GM18858 (cell line): Measurements from ENCODE around the gene IP6K2.

Source experiments
- ATAC-seq: cut with Tn5 transposase; IDR thresholded peaks from one replicate; pipeline ENCODE4 v1.9.1; 2021; ENCODE audit not compliant: unreplicated experiment

The IP6K2 gene

DNA sequence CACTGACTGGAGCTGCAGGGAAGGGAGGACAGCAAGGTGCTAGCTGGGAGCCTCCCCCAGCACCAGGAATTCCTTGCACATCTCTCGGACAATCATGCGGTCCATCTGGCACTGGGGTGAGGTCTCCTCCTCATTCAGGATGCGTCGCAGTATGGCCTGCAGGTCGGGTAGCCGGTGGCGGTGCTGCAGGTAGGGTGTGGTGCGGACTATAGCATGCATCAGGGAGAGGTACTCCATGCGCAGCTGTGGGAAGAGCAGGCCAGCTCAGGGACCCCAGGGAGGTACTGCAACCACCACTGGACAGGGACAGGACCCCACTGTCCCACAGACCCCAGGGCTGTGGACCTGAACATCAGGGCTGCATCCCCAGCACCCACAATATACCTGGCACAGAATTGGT lies 42.5 kb downstream of the IP6K2 start:
- ATAC-seq: no peak

DNA sequence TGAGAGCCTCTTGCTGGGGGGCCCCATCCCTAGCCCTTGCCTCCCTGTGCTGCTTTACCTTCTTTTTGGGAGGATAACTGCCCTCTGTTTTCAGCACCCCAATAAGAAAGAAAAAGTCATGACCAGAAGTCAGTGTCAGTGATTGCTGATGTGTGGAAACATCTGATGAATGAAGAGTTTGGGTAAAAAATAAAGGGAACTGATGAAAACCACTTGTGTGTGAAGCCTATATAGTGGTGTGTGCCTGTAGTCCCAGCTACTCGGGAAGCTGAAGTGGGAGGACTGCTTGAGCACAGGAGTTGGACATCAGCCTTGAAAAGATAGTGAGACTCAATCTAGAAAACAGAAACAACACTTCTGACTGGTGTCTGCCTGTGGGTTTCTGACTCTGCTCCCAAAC lies 44.5 kb downstream of the IP6K2 start:
- ATAC-seq: no peak

DNA sequence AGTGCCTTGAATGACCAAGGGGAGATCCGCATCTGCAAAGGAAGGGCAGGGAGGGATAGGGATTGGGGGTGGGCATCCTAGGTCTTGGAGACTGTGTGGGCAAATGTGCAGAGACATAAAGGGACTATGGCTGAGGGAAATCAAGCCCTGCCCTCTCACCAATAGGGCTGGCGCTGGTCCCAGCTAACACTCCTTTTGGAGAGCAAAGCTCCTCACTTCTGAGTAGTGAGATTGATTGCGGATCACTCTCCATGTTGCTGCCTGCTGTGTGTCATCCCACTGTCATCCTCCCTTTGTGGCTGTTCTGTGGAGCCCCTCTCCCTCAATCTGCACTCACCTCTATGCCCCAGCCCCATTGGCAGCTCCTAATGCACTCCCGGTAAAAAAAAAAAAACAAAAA lies 52.1 kb downstream of the IP6K2 start:
- ATAC-seq: no peak

DNA sequence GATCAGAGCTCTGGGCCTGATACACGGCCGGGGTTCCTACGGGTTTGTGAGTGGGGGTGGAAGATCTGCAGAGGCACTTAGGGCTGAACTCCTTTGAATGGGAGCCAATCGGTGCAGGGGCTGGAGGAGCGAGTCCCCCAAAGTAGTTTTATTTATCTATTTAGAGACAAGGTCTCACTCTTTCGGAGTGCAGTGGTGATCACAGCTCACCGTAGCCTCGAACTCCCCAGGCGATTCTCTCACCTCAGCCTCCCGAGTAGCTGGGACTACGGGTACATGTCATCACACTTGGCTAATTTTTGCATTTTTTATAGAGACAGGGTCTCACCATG lies 52.7 kb downstream of the IP6K2 start:
- no peak for ATAC-seq

DNA sequence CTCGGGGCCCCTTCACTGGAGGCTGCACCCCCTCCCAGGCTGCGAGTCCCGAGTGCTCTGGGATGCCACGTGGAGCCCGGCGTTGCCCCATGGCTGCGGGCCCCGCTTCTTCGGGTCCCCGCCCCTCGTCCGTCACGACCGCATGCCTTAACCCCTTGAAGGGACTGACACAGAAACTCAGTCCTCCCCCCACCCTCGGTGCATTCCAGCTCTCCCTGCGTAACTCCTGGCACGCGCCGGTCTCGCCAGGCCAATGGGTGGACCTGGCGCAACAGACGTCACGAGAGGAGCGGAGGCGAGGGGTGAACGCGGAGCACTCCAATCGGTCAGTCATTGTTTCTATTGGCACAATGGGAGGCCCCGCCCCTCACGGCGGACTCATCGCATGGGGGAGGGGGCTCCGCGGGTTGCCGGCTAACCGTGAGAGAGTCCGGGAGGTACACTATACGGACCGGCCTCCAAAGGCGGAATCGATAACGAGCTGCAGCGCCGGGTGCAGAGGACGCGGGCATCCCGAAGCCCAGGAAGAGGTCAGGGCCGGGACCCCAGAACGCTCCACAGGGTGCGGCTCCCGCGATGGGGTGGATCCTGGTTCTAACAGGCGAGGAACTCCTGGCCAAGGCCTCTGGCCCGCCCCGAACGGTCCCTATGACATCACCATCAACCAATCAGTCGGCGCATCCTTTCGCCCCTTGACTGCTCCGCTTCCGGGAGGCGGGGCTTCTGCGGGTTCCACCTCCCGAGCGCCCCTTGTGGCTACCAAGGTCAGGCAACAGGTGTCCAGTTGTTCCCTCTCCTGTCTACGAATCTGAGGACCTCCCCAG lies 53.3 kb downstream of the IP6K2 start:
- ATAC-seq: peak; percentile 66

DNA sequence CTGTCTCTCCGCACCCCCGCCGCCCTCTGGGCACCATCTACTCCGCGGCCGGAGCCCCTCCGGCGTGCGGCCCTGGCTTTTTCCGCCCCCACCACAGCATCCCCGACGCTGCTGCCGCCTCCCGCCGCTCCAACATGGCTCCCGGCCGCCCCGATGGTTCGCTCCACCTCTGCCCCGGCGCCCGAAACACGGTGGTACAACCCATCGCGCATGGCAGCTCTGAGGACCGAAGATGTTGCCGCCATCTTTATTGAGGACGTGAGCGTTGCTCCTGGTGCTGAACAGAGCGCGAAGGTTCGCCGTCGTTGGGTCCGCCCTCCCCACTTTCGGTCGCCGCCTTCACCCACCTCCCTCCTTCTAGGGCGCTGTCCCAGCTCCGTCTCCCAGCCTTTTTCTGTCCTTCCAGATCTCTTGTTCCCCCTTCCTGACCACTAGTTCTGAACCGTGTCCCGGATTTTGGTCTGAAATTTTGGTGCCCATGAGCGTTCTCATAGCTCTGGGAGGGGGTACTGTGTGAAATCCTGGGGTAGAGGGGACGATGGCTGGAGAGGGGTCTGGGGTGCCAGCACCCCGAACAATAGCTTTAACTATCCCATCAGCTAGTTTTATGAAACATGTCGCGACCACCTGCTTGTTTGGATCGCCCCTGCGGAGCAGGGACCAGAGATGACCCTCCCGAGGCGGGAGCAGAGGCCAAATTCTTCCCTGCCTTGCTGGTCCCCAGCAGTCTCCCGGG lies 54.1 kb downstream of the IP6K2 start, which contains the start of gene CELSR3:
Gene CELSR3, minus strand, starts transcription at position 134 of the 736 bp plus-strand sequence. CDS start 252 bp downstream, outside the sequence.
- no peak for ATAC-seq

DNA sequence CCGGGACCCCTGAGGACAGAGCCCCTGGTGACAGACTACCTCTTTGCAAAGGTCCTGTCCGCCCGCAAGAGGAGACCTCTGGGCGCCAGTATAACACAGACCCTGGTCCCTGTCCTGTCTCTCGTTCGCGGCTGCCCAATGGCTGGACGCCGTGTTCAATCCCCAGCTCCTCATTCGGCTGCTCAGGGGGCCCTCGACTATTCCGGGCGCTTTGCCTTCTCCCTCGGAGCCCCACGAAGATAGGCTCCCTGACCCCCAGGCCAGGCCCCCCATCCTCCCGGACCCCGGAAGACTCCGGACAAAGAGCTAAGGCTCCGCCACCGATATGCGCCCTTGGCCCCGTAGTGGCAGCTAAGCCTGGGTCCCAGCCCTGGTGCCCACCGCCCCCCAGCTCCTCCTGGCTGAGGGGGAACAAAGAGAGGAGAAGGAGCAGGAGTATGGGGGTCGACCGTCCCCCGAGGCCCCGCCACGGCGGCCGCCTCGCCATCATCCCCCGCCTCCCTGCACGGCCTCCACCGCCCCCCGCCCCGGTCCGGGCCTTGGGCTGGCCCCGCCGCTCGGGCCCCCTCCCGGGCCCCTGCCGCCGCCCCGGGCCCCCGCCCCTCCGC lies 54.8 kb downstream of the IP6K2 start:
- ATAC-seq: no peak

DNA sequence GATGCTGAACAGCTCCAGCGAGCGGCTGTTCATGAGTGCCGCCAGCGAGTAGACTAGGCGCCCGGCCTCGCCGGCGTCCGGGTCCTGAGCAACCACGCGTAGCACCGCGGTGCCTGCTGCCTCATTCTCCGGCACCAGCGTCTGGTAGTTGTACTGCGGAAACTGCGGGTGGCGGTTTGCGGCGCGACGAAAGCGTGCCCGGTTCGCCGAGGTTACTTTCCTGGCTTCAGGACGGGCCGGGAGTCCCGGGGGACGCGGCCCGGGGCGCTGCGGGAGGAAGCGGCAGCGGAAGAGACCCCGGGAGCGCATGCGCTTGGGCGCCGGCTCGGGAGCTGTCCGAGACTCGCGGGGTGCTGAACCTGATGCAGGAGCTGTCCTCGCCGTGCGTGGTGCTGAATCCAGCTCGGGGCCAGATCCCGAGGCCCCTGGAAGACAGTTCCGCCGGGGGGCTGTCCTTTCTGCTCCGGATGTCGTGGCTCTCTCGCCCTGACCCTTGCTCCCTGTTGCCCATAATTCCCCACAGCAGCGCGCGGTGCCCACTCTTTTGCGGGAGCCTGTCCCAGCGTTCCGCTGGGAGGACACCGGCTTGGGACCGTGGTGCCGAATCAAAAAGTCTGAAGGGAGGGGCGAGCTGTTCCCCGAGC lies 55.4 kb downstream of the IP6K2 start:
- ATAC-seq: no peak

DNA sequence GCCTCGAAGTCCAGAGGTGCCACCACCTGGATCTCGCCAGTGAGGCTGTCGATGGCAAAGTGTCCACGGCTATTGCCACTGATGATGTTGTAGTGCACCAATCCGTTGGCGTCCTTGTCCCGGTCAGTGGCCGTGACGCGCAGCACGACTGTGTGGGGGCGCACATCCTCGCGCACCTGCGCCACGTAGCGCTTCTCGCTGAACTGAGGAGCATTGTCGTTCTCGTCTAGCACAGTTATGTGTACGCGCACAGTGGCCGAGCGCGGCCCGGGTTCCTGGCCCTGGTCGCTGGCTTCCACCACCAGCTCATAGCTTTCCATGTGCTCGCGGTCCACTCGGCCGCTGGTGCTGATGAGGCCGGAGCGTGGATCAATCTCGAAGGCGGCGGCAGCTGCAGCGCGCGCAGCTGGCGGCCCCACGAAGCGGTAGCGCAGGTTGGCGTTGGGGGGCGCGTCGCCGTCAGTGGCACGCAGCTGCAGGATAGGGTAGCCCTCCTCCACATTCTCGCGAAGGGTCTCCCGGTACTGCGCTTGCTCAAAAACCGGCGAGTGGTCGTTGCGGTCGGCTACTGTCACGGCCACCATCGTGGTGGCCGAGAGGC lies 56.1 kb downstream of the IP6K2 start:
- no peak for ATAC-seq

DNA sequence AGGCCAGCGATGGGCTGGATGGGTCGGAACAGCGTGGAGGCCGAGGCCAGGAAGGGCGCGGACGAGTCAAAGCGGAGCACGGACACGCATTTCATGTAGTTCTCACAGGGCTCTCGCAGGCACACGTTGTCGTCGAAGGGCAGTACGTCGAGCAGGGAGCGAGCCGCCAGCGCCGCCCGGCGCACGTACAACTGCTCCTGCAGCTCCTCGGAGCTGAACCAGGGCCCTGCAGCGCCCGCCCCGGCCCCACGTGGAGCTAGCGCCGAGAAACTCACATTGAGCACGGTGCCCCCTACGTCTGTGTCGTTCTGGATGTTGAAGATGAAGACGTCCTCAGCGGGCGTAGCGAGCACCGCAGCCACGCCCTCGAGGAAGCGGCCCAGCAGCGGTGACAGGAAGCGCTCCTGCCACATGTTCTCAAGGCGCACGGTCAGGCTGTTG lies 60.2 kb downstream of the IP6K2 start:
- no peak for ATAC-seq

DNA sequence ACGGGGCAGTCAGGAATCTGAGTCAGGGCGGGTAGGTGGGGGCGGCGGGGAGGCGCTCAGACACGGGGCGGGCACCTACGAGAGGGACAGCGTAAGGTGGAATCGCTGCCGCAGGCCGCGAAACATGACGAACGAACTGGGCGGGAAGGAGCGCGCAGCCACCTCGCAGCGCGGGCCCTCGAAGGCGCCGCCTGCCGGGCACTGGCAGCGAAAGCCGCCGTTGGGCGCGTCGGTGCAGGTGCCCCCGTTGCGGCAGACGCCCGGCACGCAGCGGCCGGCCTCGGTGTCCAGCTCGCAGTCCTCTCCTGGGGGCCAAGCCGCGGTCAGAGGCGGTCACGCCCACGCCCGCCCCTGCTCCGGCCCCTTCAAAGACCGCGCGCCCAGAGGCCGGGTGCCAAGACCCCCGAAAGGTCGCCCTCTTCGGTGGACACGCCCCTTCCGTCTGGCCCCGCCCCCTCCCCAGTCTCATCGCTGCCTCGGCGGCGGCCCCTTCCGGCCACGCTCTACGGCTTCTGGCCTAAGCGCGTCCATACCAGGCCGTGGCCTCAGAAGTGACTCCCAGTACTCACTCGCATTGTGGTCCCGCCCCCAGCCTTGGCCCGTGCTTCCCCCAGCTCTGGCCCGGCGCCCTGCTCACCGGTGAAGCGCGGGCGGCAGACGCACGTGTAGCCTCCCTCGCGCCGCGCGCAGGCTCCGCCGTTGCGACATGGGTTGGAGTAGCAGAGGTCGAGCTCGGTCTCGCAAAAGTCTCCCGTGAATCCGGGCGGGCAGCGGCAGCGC lies 60.8 kb downstream of the IP6K2 start:
- ATAC-seq: no peak

DNA sequence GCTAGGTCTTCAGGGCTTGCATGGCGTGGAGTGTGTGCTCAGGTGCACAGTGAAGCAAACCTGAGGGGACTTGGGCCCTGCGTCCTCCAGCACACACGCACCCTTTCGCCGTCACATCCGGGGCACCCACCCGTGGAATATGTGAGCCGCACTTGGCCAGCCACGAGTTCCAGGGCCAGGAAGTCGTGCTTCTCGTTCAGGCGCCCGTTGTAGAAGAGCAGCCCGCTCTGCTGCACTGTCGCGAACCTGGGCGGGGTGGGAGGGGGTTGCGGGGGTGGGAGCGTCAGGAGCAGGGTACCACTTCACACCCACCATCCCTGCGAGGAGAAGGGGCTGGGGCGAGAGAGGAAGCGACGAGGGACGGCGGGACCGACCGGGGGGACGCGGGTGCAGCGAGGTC lies 61.4 kb downstream of the IP6K2 start:
- ATAC-seq: no peak

DNA sequence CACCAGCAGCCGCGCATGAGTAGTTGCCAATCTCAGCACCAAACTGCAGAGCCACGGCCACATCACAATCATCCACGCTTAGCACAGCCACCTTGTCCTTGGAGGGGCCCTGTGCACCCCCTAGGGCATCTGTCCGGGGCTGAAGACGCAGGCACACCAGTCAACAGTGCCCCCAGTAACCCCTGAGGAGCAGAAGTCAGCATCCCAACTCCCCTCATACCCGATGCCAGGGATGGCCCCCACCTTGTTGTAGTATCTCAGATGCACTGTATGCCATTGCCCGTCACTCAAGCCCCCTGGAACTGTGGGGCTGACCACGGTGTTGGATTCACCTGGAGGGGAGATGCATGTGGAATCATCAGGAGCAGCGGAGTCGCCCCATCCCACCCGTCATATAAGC lies 62.0 kb downstream of the IP6K2 start:
- no peak for ATAC-seq

DNA sequence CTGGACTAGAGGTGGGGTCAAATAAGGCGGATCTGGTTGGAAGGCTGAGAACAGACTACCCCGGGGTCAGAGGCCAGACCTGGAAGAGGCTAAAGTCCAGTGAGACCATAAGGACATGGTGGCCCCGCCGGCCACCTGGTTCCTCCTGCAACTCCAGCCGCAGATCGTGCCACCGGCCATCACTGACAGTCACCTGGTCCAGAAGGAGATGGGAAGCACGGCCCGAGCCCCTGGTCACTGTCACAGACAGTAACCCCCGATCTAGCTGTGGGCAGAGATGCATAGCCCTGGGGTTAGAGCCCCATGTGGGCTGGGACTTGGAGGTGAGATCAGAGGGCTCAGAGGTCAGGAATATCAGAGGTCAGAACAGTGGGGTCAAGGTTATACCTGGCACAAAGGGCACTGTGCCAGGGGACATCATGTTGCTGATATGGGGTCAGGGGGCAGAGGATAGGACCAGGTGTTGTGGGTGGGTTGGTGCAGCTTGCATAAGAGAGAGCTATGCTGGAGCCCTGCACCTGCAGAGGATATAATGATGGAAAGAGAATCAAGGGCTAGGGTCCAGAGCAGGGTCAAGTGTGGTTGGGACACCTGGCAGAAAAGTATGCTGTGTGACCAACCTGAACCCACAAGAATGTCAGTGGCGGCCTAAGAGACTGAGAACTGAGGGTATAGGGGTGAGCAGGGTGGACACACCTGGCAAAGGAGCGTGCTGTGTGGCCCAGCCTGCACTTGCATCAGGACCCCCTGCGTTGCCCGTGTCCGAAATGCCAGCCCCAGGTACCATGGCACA lies 63.9 kb downstream of the IP6K2 start:
- ATAC-seq: no peak

DNA sequence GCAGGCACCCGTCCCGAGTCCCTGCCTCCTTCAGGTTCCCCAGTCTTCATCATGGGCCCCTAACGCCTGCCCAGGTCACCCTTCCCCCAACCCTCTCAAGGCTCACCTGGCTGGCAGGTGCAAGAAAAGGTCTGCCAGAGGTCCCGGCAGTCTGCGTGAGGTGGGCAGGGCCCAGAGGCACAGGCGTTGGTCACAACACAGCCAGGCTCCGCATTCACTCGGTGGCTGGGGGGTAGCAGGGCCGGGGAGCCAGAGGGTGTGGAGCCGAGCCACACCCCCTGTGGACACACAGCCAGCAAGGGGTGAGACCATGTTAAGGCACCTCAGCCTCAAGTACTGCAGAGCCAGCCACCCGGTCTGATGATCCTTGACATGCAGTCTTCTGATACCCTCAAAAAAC lies 65.2 kb downstream of the IP6K2 start:
- ATAC-seq: no peak

DNA sequence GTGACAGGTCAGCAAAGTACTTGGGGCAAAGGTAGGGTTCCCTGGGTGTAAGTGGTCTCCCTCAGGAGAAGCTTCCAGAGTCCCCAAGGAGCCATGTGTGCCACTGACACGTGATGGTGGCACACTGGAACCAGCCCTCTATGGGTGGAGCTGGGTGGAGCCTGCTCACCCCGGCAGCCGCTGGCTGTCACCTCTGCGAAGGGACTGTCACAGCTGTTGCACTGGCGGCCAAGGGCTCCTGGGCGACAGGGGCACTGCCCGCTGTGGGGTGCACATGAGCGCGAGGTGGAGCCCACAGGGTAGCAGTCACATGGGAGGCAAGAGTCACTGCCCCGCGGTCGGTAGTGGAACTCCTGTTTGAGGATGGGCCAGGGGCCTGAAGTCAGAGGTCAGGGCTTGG lies 66.3 kb downstream of the IP6K2 start:
- ATAC-seq: no peak

DNA sequence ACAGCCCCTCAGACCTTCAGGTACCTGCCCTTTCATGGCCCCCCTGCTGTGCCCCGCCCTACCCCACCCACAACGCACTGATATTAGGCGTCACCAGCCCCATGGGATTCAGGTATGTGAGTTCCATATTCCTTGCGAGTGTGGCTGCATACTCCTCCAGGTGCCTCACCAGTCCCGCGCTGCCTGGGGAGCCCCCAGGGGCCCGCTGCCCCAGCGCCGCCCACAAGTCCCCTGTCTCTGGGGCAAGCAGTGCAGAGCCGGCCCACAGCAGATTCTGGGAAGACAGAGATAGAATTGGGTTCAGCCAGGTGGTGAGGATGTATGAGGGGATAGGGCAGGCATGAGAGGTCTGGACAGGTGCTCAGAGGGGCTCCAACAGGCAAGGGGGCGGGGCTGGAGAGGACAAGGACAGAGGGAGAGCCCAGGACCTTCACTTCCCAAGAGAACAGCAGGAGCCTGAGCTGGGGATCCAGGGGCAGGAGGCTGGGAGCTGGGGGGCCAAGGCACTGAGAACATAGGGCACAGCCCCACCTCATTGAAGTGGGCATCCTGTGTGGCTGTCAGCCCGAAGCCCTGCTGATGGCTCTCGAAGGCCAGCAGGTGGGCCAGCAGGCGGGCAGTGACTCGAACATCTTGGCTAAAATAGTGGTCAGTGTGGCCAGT lies 68.7 kb downstream of the IP6K2 start:
- no peak for ATAC-seq

DNA sequence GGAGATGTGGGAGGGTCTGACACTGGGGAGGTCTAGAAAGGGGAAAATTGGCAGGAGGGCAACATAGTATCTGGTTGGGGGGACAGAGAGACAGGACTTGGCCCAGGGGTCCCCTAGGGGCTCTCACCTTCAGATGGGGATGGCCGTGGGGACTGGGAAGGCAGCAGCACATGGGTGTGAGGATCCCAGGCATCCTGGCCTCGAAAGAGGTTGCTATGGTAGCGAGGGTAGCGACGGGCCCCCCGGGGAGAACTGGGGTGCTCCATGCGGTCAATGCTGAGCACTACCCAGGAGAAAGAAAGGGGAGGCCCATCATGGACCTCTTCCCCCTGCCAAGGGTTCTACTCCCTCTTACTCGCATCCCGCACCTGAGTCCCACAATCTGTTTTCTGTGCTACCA lies 69.3 kb downstream of the IP6K2 start:
- no peak for ATAC-seq
